ENCODE measurements around the gene MACF1. TPM values are rescaled to one million over a fixed set of nuclear protein-coding genes. Genes with fewer than 3 reads are reported as not detected.

Gene MACF1
- total RNA-seq, 1 donor from 2014 or later: 694 TPM

Other genes with a start within 250 kb of the MACF1 start
- gene AKIRIN1, start 213.4 kb upstream of the MACF1 start, total RNA-seq: 152 and 156 TPM in 2 replicates
- gene NDUFS5, start 178.3 kb upstream of the MACF1 start, total RNA-seq: 313 and 360 TPM in 2 replicates